GM19099 (cell line): ENCODE data around the gene SULF2.

ENCODE experiments used
- POLR2A ChIP-seq: IDR thresholded peaks from 3 replicates; pipeline ENCODE4 v1.6.1; 2011; ENCODE audit warnings: low read depth; ENCODE audit not compliant: insufficient read length; ENCODE audit errors: extremely low read depth

Gene SULF2

GRCh38 chr20:47775841-47776240, 9.4 kb downstream of the SULF2 start:
- TF ChIP-seq POLR2A: no peak

GRCh38 chr20:47775039-47775438, 10.2 kb downstream of the SULF2 start:
- no peak for TF ChIP-seq POLR2A

GRCh38 chr20:47774131-47774777, 11.0 kb downstream of the SULF2 start:
- TF ChIP-seq POLR2A: no peak

DNA sequence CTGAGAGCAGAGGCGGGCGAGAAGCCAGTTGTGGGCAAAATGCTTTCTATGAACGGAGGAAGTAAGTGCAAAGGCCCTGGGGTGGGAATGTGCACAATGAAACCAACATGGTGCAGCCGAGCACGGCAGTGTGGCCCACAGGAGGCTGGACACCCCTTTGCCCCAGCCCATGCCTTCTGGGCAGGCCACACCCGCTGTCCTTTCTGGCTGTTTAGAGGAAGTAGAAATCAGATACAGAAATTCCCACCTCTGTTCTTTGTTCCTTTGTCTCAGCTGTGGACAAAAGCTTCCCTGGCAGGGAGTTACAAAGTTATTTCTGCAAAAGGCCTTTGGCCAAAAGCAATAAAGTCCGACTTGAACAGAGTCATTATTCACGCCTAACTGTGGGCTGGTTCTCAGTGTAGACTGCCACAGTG, 11.9 kb downstream of the SULF2 start:
- TF ChIP-seq POLR2A: no peak

DNA sequence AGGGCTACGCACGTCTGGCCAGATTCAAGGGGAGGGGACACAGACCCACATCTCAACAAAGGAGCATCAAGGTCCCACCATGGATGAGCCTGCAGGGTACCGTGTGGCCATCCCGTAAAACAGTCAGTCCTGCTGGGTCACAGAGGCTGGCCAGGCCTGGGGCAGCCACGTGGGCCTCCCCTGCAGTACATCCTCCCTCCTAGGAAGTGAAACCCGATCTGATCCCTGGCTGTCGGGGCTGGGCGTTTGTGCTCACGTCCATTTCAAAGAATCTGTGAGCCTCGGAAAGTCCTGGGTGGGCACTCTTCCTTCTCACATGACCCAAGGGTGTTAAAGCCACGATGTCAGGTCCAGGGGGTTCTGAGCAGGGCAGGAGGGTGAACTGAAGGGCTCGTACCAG, 14.3 kb downstream of the SULF2 start:
- no peak for TF ChIP-seq POLR2A

GRCh38 chr20:47768016-47768824, 17.1 kb downstream of the SULF2 start:
- no peak for TF ChIP-seq POLR2A

- no peak for TF ChIP-seq POLR2A
Observed at GRCh38 chr20:47765691-47766594, 19.3 kb downstream of the SULF2 start.

- no peak for TF ChIP-seq POLR2A
Observed at GRCh38 chr20:47765271-47765670, 20.0 kb downstream of the SULF2 start.

DNA sequence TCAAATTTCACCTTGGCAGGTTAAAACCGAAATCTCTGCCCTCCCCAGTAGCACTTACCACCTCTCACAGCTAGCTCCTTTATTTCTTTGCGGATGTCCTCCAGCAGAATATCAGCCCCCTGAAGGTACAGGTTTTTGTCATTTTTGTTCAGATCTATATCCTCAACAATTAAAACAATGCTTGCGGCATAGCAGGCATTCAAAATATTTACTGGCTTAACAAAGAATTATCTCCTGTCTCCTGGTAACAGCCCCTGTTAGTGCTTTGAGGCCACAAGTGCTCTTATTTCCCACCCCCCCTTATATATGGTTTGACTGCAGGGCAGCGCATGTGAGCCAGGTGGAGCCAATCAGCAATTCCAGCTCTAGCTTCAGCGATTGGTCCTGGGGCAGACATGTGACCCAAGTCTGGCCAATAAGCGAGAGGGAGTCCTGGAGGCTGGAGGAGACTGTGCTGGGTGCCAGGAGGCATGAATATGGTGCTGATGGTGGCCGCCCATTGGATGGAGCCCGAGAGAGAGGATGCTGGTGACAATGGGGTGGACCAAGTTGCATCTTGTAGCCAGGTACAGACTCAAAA, 21.0 kb downstream of the SULF2 start:
- no peak for TF ChIP-seq POLR2A

DNA sequence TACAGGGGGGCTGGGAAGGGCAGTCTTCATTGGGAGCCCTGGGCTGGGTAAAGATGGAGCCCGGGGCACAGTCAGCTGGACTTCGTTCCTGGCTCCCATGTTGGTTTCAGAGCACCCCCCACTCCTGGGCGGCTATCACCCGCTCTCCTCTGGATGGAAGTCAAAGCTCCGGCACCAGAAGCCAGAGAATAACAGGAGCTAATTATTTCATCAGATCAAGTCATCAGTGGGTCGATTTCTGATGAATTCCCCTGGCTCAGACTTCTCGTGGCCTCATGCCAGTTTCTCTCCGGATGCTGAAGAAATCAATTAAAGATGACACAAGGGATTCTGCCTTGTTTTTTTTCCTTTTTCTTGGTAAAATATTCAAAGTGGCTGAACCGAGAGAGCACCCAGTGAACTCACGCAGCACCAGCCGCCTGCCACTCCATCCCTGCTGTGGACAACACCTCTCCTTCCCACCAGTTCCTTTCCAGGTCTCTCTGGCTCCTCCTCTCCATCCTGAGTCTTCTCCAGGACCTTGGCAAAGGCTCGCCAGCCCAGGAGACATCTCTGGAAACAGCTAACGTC, 22.5 kb downstream of the SULF2 start:
- no peak for TF ChIP-seq POLR2A

- TF ChIP-seq POLR2A: no peak
Observed at GRCh38 chr20:47761482-47762047, 23.7 kb downstream of the SULF2 start.

DNA sequence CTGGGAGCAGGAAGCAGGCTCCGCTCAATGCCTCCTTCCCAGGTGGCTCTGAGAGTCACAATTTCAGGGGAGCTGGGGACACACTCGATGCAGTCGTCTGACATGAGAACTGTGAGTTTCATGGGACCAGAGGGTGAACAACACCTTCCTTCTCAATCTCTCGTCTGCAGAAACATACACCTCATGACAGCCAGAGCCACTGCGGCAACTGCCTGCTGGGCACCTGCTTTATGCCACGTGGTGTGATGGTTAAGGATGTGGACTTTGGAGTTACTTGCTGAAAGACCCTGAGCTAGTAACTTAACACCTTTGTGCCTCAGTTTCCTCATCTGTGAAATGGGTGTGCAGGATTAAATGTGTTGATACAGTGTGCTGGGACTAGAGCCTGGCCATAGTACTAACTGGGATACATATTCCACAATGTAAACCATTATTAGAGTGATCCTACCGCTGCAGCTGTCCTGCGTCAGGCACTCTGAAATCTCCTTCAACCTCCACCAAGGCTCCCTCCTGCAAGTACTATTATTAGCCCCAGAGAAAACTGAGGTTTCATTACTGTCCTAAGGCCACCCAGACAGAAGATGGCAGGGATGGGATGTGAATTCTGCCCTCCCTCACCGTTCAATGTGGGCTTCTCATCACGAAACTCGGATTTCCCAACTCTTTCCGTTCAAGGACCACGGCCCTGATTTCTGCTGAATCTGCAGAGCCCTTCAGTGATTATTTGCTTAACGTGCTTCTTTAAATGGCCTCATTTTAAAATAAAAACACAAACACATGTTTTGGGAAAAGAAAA, 24.4 kb downstream of the SULF2 start:
- TF ChIP-seq POLR2A: no peak
